ENCODE data around the gene RASD1.

DNA sequence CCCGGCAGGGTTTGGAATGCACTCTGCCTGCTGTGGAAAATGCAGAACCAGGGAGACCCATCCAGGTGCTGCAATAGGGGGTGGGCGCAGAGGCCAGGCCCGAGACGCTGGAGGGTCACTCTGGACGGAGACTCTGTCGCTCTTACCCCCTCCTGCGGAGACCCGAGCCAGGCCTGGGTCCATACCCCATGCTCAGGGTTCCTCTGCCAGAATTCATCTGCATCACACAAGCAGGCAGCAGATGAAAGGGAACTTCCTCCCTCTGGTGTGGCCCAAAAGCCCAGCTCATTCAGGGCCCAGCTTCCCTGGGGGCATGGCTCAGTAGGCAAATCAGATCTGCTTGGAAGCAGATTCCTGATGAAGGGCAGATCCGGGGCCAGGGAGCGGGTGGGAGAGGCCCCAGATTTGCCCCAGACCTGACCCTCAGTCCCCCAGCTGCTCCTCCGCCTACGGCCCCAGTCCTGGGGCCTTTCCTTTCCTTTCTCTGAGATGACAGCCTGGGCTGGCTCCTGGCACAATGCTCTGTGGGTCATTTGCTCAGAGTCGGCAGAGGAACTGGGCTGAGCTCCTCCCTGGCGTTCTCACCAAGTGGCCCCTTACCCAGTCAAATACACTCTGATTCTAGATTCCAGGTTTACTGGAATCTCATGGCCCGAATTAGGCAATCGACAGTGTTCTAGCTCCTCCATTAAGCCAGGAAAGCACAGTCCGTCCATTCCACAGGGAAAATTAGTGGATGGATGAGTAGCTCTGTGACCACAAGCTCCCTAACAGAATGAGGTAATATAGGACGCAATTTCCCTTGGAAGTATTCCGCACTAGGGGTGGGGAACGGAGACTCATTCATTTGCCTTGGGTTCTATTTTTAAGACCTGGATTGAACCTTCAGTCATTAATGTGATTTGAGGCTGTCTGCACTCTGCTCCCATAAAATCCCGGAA lies 19.1 kb upstream of the RASD1 start:
- TF ChIP-seq, protein P1, sequence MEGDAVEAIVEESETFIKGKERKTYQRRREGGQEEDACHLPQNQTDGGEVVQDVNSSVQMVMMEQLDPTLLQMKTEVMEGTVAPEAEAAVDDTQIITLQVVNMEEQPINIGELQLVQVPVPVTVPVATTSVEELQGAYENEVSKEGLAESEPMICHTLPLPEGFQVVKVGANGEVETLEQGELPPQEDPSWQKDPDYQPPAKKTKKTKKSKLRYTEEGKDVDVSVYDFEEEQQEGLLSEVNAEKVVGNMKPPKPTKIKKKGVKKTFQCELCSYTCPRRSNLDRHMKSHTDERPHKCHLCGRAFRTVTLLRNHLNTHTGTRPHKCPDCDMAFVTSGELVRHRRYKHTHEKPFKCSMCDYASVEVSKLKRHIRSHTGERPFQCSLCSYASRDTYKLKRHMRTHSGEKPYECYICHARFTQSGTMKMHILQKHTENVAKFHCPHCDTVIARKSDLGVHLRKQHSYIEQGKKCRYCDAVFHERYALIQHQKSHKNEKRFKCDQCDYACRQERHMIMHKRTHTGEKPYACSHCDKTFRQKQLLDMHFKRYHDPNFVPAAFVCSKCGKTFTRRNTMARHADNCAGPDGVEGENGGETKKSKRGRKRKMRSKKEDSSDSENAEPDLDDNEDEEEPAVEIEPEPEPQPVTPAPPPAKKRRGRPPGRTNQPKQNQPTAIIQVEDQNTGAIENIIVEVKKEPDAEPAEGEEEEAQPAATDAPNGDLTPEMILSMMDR (conservative IDR thresholded peaks at IDR 0.05; ENCODE audit: low read depth, low read length) = no peak
- no peak for TF ChIP-seq EZH2 (IDR thresholded peaks at IDR 0.05; ENCODE audit: low read length, unreplicated experiment)
- no peak for TF ChIP-seq EZH2phosphoT487 (IDR thresholded peaks at IDR 0.05; ENCODE audit: borderline replicate concordance, low read length)
